WTC11 (cell line): ENCODE results near the gene METTL25B. TPM values are rescaled to one million over a fixed set of nuclear protein-coding genes. Genes with fewer than 3 reads are reported as not detected.

Experiments
- ATAC-seq: fragments of 200-7000 bp; cut with Tn5 transposase; 2 replicates; pipeline ENCODE4 v1.10.0; 2021; ENCODE audit warnings: mild to moderate bottlenecking, moderate library complexity
- CTCF ChIA-PET: fragments of 300-600 bp; sonication (Branson Sonifier 250); formaldehyde crosslinking; loops from one replicate; lab custom pipeline; 2021; ENCODE audit warnings: antibody characterized with exemption; lab: Charles Lee
- POLR2A ChIA-PET: fragments of 350-600 bp; sonication (Branson Sonifier 250); formaldehyde crosslinking; loops from one replicate; lab custom pipeline; 2021; ENCODE audit warnings: antibody characterized with exemption; lab: Charles Lee
- DNase-seq: peaks from one replicate; pipeline ENCODE4 v3.0.0; 2021; ENCODE audit warnings: low spot score
- H3K27ac Mint-ChIP-seq: 2 replicates; pipeline ENCODE4 v1.8.0; 2021; ENCODE audit warnings: mixed read lengths
- H3K27me3 Mint-ChIP-seq: 2 replicates; pipeline ENCODE4 v1.8.0; 2021; ENCODE audit warnings: low read depth, mild to moderate bottlenecking, moderate library complexity, mixed read lengths
- H3K36me3 Mint-ChIP-seq: 2 replicates; pipeline ENCODE4 v1.8.0; 2021; ENCODE audit warnings: mixed read lengths
- H3K4me1 Mint-ChIP-seq: 2 replicates; pipeline ENCODE4 v1.8.0; 2022; ENCODE audit warnings: mixed read lengths
- H3K4me3 Mint-ChIP-seq: 2 replicates; pipeline ENCODE4 v1.8.0; 2021; ENCODE audit warnings: mild to moderate bottlenecking, moderate library complexity, mixed read lengths
- H3K9me3 Mint-ChIP-seq: 2 replicates; pipeline ENCODE4 v1.8.0; 2021; ENCODE audit warnings: mixed read lengths
- MXD4 ChIP-seq: fragments of 250-450 bp; sonication (Bioruptor Pico); IDR thresholded peaks from 2 replicates; pipeline ENCODE4 v1.8.0; 2021; ENCODE audit warnings: mild to moderate bottlenecking, moderate library complexity, borderline replicate concordance
- NFYB ChIP-seq: sonication (generic); formaldehyde crosslinking; conservative IDR thresholded peaks from 2 replicates; pipeline ENCODE4 v1.8.0; 2022; ENCODE audit warnings: low read depth, missing genetic modification reagents
- OVOL2 ChIP-seq: fragments of 250-450 bp; sonication (Bioruptor Pico); IDR thresholded peaks from 2 replicates; pipeline ENCODE4 v1.9.0; 2021; ENCODE audit warnings: mild to moderate bottlenecking, borderline replicate concordance
- PRRX2 ChIP-seq: fragments of 250-450 bp; sonication (Bioruptor Pico); IDR thresholded peaks from 2 replicates; pipeline ENCODE4 v1.8.0; 2021; ENCODE audit warnings: mild to moderate bottlenecking
- TEAD1 ChIP-seq: sonication (generic); formaldehyde crosslinking; IDR thresholded peaks from 2 replicates; pipeline ENCODE4 v1.8.0; 2022; ENCODE audit warnings: mild to moderate bottlenecking, missing genetic modification reagents
- TP53 ChIP-seq: sonication (generic); formaldehyde crosslinking; IDR thresholded peaks from 2 replicates; pipeline ENCODE4 v1.8.1; 2023; ENCODE audit warnings: mild to moderate bottlenecking, missing genetic modification reagents
- ZNF121 ChIP-seq: sonication (generic); formaldehyde crosslinking; IDR thresholded peaks from 2 replicates; pipeline ENCODE4 v1.8.0; 2023; ENCODE audit warnings: missing genetic modification reagents
- ZNF263 ChIP-seq: sonication (generic); formaldehyde crosslinking; IDR thresholded peaks from 2 replicates; pipeline ENCODE4 v1.8.1; 2022; ENCODE audit warnings: low read depth, mild to moderate bottlenecking, moderate library complexity, missing genetic modification reagents
- ZNF317 ChIP-seq: sonication (generic); formaldehyde crosslinking; IDR thresholded peaks from 2 replicates; pipeline ENCODE4 v1.8.1; 2023; ENCODE audit warnings: low read depth, mild to moderate bottlenecking, moderate library complexity, missing genetic modification reagents, borderline replicate concordance
- total RNA-seq: library from RNA; stranded (reverse); gene quantifications from 3 replicates; pipeline ENCODE4 v1.2.3, GENCODE V29; 2021
- TF ChIP-seq, protein P1 (sequence below): fragments of 250-450 bp; sonication (Bioruptor Pico); IDR thresholded peaks from 2 replicates; pipeline ENCODE4 v2.1.2; 2022; ENCODE audit warnings: mild to moderate bottlenecking, moderate library complexity
- TF ChIP-seq, protein P2 (sequence below): sonication (generic); formaldehyde crosslinking; IDR thresholded peaks from 2 replicates; pipeline ENCODE4 v1.8.0; 2022; ENCODE audit warnings: mild to moderate bottlenecking, missing genetic modification reagents
- TF ChIP-seq, protein P3 (sequence below): sonication (generic); formaldehyde crosslinking; IDR thresholded peaks from 2 replicates; pipeline ENCODE4 v1.8.1; 2023; ENCODE audit warnings: mild to moderate bottlenecking, missing genetic modification reagents, borderline replicate concordance
- TF ChIP-seq, protein P4 (sequence below): sonication (generic); formaldehyde crosslinking; IDR thresholded peaks from 2 replicates; pipeline ENCODE4 v1.8.0; 2023; ENCODE audit warnings: missing genetic modification reagents, mild to moderate bottlenecking, borderline replicate concordance
- TF ChIP-seq, protein P5 (sequence below): sonication (generic); formaldehyde crosslinking; IDR thresholded peaks from 2 replicates; pipeline ENCODE4 v1.8.1; 2022; ENCODE audit warnings: low read depth, missing genetic modification reagents, borderline replicate concordance
- TF ChIP-seq, protein P6 (sequence below): fragments of 200-600 bp; IDR thresholded peaks from 2 replicates; pipeline ENCODE4 v1.8.0; 2022; ENCODE audit warnings: antibody characterized with exemption

Gene METTL25B
- total RNA-seq, 1 experiment from 2014 or later, result 32.0 TPM

DNA sequence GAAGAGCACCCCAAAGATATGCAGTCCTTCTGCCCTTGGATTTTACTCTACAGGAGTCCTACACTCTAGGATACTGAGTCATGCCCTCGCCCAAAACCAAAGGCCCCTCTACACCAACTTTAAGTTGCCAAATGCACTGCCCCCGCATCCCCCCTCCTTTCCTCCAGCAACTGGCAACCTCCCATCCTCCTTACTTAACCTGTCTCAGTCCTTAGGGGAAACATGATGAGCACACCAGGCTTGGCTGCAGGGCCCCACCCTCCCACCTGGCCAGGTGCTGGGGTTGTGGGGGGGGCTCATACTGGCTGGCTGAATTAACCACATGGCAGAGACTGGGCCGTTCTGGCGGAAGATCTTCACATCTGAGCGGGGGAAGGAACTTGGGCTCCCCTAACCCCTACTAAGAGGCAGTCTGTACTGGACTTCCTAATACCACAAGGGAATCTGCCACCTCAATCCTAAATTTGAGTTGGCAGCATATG is 22.0 kb downstream of the METTL25B start:
- ATAC-seq (no peak), DNase-seq (no peak)

DNA sequence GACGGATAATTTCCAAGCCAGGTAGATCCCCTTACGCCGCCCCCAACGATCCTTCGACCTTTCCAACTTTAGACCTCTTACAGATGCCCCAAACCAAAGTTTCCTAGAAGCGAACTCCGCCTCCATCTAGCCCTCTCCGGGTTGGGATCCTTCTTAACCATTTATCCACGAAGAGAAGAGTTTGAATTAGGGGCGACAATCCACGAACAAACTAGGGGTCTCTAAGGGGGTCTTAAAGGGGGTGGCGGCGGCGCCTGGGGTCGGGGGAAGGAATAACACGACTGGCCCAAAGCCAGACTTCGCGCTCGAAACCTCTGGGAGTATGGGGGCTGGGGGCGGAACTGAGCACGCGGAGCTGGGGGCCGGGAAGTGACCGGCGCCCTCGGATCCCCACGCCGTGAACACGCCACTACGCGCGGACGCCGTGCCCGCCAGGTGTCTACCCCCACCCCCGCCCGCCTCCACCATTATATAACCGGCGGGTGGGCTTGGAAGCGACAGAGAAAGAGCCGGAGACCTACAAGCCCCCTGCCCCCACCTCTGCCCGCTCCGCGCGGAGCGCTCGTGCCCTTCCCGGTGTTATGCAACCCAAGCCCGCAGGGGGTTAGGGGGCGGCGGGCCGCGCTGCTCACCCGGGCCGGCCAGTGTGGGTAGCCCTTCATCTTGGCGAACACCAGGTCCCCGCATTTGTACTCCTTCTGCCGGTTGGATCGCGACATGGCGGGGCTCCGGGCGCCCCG is 22.6 kb downstream of the METTL25B start:
- ChIA-PET POLR2A (interaction anchor here (0.7 to 2.3 kb wide), 12 partner anchors 10 to 142 kb away, joined by 3 to 36 read pairs (median 8); partner anchors contain the start of genes CRABP2, ISG20L2, METTL25B and MRPL24), CTCF (interaction anchor here (0.7 to 4.6 kb wide), 13 partner anchors 10 to 173 kb away, joined by 3 to 43 read pairs (median 6); partner anchors contain the start of genes CRABP2, ISG20L2, METTL25B and MRPL24)
- peak overlapping the region; percentile 94 for H3K4me3 Mint-ChIP-seq
- peak overlapping the region; percentile 94; the same call in 1 of the 2 replicates for H3K27ac Mint-ChIP-seq
- ATAC-seq, result no peak
- H3K36me3 Mint-ChIP-seq, result 0 out of 2 replicates have a peak, but pooled peaks cover 2% of the 10 kb centered on the region
- H3K4me1 Mint-ChIP-seq, result peaks cover 51% of the 10 kb centered on the region
- H3K9me3 Mint-ChIP-seq, result no peaks in the 10 kb centered on the region
- no peaks in the 10 kb centered on the region; the same call in 1 of the 2 replicates for H3K27me3 Mint-ChIP-seq
- peak; percentile 70 for DNase-seq
- TF ChIP-seq MXD4 (CRISPR knock-in tag), result no peak
- no peak for TF ChIP-seq PRRX2 (CRISPR knock-in tag)
- no peak for TF ChIP-seq NFYB (CRISPR knock-in tag)
- no peak for TF ChIP-seq ZNF263 (CRISPR knock-in tag)
- TF ChIP-seq TP53 (CRISPR knock-in tag), result peak; percentile 72; the same call in 1 of the 2 replicates
- TF ChIP-seq ZNF317 (CRISPR knock-in tag), result 0 out of 2 replicates have a peak, but pooled peaks have one; percentile 9
- TF ChIP-seq ZNF121, result no peak
- TF ChIP-seq, protein P1, sequence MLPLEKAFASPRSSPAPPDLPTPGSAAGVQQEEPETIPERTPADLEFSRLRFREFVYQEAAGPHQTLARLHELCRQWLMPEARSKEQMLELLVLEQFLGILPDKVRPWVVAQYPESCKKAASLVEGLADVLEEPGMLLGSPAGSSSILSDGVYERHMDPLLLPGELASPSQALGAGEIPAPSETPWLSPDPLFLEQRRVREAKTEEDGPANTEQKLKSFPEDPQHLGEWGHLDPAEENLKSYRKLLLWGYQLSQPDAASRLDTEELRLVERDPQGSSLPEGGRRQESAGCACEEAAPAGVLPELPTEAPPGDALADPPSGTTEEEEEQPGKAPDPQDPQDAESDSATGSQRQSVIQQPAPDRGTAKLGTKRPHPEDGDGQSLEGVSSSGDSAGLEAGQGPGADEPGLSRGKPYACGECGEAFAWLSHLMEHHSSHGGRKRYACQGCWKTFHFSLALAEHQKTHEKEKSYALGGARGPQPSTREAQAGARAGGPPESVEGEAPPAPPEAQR (CRISPR knock-in tag), result no peak
- TF ChIP-seq, protein P2, sequence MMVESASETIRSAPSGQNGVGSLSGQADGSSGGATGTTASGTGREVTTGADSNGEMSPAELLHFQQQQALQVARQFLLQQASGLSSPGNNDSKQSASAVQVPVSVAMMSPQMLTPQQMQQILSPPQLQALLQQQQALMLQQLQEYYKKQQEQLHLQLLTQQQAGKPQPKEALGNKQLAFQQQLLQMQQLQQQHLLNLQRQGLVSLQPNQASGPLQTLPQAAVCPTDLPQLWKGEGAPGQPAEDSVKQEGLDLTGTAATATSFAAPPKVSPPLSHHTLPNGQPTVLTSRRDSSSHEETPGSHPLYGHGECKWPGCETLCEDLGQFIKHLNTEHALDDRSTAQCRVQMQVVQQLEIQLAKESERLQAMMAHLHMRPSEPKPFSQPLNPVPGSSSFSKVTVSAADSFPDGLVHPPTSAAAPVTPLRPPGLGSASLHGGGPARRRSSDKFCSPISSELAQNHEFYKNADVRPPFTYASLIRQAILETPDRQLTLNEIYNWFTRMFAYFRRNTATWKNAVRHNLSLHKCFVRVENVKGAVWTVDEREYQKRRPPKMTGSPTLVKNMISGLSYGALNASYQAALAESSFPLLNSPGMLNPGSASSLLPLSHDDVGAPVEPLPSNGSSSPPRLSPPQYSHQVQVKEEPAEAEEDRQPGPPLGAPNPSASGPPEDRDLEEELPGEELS (CRISPR knock-in tag), result peak; percentile 31; the same call in 1 of the 2 replicates
- no peak for TF ChIP-seq OVOL2
- TF ChIP-seq, protein P3, sequence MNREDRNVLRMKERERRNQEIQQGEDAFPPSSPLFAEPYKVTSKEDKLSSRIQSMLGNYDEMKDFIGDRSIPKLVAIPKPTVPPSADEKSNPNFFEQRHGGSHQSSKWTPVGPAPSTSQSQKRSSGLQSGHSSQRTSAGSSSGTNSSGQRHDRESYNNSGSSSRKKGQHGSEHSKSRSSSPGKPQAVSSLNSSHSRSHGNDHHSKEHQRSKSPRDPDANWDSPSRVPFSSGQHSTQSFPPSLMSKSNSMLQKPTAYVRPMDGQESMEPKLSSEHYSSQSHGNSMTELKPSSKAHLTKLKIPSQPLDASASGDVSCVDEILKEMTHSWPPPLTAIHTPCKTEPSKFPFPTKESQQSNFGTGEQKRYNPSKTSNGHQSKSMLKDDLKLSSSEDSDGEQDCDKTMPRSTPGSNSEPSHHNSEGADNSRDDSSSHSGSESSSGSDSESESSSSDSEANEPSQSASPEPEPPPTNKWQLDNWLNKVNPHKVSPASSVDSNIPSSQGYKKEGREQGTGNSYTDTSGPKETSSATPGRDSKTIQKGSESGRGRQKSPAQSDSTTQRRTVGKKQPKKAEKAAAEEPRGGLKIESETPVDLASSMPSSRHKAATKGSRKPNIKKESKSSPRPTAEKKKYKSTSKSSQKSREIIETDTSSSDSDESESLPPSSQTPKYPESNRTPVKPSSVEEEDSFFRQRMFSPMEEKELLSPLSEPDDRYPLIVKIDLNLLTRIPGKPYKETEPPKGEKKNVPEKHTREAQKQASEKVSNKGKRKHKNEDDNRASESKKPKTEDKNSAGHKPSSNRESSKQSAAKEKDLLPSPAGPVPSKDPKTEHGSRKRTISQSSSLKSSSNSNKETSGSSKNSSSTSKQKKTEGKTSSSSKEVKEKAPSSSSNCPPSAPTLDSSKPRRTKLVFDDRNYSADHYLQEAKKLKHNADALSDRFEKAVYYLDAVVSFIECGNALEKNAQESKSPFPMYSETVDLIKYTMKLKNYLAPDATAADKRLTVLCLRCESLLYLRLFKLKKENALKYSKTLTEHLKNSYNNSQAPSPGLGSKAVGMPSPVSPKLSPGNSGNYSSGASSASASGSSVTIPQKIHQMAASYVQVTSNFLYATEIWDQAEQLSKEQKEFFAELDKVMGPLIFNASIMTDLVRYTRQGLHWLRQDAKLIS (CRISPR knock-in tag), result no peak
- TF ChIP-seq, protein P4, sequence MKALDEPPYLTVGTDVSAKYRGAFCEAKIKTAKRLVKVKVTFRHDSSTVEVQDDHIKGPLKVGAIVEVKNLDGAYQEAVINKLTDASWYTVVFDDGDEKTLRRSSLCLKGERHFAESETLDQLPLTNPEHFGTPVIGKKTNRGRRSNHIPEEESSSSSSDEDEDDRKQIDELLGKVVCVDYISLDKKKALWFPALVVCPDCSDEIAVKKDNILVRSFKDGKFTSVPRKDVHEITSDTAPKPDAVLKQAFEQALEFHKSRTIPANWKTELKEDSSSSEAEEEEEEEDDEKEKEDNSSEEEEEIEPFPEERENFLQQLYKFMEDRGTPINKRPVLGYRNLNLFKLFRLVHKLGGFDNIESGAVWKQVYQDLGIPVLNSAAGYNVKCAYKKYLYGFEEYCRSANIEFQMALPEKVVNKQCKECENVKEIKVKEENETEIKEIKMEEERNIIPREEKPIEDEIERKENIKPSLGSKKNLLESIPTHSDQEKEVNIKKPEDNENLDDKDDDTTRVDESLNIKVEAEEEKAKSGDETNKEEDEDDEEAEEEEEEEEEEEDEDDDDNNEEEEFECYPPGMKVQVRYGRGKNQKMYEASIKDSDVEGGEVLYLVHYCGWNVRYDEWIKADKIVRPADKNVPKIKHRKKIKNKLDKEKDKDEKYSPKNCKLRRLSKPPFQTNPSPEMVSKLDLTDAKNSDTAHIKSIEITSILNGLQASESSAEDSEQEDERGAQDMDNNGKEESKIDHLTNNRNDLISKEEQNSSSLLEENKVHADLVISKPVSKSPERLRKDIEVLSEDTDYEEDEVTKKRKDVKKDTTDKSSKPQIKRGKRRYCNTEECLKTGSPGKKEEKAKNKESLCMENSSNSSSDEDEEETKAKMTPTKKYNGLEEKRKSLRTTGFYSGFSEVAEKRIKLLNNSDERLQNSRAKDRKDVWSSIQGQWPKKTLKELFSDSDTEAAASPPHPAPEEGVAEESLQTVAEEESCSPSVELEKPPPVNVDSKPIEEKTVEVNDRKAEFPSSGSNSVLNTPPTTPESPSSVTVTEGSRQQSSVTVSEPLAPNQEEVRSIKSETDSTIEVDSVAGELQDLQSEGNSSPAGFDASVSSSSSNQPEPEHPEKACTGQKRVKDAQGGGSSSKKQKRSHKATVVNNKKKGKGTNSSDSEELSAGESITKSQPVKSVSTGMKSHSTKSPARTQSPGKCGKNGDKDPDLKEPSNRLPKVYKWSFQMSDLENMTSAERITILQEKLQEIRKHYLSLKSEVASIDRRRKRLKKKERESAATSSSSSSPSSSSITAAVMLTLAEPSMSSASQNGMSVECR (CRISPR knock-in tag), result no peak
- TF ChIP-seq, protein P5, sequence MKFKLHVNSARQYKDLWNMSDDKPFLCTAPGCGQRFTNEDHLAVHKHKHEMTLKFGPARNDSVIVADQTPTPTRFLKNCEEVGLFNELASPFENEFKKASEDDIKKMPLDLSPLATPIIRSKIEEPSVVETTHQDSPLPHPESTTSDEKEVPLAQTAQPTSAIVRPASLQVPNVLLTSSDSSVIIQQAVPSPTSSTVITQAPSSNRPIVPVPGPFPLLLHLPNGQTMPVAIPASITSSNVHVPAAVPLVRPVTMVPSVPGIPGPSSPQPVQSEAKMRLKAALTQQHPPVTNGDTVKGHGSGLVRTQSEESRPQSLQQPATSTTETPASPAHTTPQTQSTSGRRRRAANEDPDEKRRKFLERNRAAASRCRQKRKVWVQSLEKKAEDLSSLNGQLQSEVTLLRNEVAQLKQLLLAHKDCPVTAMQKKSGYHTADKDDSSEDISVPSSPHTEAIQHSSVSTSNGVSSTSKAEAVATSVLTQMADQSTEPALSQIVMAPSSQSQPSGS (CRISPR knock-in tag), result no peak

More for the DNA sequence above, 22.0 kb downstream of the METTL25B start:
- Mint-ChIP-seq H3K4me1 (peaks cover 57% of the 10 kb centered on the region), H3K36me3 (peaks cover 6% of the 10 kb centered on the region; the same call in 1 of the 2 replicates), H3K9me3 (no peaks in the 10 kb centered on the region), H3K27ac (peak overlapping the region; percentile 94), H3K4me3 (peak overlapping the region; percentile 94), H3K27me3 (no peaks in the 10 kb centered on the region; the same call in 1 of the 2 replicates)
- ChIA-PET CTCF (interaction anchor here (1.0 to 4.6 kb wide), 4 partner anchors 24 to 137 kb away, joined by 3 to 43 read pairs (median 24); partner anchors contain the start of gene NTRK1), POLR2A (interaction anchor here (2.3 kb wide), 2 partner anchors 9 to 22 kb away, joined by 14 to 36 read pairs; partner anchors contain the start of genes ISG20L2, METTL25B and MRPL24)
- TF ChIP-seq, protein P6, sequence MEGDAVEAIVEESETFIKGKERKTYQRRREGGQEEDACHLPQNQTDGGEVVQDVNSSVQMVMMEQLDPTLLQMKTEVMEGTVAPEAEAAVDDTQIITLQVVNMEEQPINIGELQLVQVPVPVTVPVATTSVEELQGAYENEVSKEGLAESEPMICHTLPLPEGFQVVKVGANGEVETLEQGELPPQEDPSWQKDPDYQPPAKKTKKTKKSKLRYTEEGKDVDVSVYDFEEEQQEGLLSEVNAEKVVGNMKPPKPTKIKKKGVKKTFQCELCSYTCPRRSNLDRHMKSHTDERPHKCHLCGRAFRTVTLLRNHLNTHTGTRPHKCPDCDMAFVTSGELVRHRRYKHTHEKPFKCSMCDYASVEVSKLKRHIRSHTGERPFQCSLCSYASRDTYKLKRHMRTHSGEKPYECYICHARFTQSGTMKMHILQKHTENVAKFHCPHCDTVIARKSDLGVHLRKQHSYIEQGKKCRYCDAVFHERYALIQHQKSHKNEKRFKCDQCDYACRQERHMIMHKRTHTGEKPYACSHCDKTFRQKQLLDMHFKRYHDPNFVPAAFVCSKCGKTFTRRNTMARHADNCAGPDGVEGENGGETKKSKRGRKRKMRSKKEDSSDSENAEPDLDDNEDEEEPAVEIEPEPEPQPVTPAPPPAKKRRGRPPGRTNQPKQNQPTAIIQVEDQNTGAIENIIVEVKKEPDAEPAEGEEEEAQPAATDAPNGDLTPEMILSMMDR, result no peak
- TF ChIP-seq TEAD1 (CRISPR knock-in tag), result peak; percentile 25; the same call in 1 of the 2 replicates
